LNCAP (cell line): Measurements from ENCODE around the gene LAMTOR4.

Experiments used
- TF ChIP-seq, protein P1 (sequence below): fragments of 450-650 bp; IDR thresholded peaks from 2 replicates; pipeline ENCODE4 v1.5.1; 2017; ENCODE audit warnings: mild to moderate bottlenecking

Gene LAMTOR4

DNA sequence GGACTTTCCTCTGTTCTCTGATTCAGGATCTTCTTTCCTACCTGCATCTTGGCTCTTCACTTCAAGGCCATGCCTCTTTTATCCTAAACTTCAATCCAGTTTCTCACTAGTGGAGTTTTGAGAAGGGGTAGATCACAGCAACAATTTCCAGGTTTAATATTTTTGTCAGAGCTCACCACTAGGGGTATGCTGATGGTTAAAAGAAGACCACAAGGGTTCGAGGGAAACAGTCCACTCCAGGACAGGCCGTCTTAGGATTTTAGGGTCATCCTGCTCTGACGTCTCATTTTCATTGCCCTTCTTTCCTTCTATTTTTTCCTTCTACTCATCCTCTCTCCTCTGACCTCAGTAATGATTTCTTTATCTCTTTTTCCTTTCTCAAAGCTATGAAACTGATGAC, 40.3 kb downstream of the LAMTOR4 start:
- TF ChIP-seq, protein P1, sequence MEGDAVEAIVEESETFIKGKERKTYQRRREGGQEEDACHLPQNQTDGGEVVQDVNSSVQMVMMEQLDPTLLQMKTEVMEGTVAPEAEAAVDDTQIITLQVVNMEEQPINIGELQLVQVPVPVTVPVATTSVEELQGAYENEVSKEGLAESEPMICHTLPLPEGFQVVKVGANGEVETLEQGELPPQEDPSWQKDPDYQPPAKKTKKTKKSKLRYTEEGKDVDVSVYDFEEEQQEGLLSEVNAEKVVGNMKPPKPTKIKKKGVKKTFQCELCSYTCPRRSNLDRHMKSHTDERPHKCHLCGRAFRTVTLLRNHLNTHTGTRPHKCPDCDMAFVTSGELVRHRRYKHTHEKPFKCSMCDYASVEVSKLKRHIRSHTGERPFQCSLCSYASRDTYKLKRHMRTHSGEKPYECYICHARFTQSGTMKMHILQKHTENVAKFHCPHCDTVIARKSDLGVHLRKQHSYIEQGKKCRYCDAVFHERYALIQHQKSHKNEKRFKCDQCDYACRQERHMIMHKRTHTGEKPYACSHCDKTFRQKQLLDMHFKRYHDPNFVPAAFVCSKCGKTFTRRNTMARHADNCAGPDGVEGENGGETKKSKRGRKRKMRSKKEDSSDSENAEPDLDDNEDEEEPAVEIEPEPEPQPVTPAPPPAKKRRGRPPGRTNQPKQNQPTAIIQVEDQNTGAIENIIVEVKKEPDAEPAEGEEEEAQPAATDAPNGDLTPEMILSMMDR = no peak

DNA sequence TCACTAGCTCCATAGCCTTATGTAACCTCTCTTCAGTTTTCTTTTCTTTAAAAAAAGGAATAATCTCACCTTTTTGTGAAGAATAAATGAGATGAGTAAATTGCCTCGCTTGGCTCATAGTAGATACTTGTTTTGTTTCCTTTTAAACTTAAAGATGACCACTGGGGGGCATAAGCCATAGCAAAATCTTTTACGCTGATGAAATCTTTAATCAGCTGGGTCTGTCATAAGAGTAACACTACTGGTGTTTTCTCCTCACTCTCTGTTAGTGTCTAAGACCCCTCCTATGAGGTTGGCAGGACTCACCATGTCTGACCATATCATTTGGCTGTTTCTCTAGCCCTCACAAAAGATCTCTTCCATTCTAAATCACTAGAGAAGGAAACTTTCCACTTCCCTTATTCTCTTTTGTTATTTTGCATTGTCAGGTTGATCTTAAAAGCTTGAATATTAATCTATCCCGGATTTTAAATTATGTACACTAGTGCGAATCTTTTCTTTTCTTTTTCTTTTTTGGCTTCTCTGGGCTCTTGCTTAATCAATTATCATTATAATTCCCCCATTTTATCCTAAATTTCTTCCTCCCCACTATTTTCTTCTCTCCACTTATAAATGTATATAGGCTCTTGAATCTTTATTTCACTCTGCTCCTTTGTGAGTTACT, 41.5 kb downstream of the LAMTOR4 start:
- TF ChIP-seq, protein P1 = peak; percentile 30; the same call in 1 of the 2 replicates

DNA sequence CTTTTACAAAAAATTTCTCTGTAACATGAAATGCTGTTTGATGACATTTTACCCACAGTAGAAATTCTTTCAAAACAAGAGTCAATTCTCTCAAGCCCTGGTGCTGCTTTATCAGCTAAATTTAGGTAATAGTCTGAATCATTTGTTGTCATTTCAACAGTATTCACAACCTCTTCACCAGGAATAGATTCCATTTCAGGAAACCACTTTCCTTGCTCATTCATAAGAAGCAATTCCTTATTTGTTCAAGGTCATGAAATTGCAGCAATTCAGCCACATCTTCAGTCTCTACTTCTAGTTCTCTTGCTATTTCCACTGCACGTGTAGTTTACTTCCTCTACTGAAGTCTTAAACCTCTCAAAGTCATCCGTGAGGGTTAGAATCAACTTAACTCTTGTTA, 43.1 kb downstream of the LAMTOR4 start:
- TF ChIP-seq, protein P1 = no peak

DNA sequence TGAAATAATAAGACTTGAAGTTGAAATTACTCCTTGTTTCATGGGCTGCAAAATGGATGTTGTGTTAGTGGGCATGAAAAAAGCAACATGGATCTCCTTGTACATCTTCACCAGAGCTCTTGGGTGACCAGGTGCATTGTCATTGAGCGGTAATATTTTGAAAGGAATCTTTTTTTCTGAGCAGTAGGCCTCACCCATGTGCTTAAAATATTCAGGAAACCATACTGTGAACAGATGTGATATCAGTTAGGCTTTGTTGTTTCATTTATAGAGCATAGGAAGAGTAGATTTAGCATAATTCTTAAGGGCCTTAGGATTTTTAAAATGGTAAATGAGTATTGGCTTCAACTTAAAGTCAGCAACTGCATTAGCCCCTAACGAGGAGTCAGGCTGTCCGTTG, 44.3 kb downstream of the LAMTOR4 start:
- TF ChIP-seq, protein P1 = no peak

DNA sequence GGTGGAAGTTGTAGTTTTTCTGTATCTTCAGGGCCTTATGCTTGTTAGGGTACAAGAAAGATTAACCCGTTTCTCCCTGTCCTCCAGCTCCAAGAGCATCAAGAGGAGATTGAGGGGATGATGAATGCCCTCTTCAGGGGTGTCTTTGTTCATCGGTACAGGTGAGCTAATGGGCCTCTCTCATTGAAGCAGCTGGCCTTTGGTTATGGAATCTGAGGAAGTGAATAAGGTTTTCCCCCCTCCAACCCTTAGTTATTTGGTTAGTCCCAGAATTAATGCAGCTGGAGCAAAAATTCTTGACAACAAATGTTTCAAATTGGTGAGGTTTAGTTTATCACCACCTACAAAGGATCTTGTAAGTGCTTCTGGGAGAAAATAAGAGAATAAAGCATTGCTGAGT, 46.5 kb downstream of the LAMTOR4 start:
- TF ChIP-seq, protein P1 = no peak

DNA sequence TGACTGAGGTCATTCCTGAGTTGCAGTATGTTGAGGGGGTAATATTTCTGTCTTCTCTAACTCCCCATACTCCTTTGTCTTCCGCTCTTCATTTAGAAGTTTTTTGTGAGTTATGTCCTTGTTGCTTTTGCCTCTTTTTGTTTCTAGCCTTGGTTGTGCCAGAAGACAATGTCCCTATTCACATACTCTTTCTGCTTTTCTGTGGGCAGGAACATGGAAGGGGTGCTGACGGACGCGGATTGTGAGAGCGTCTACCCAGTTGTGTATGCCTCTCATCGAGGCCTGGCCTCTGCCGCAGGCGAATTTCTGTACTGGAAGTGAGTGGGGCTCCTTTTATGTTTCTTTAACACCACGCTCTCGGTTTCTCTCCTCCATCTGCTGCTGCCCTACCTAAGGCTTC, 49.5 kb downstream of the LAMTOR4 start:
- TF ChIP-seq, protein P1 = no peak

DNA sequence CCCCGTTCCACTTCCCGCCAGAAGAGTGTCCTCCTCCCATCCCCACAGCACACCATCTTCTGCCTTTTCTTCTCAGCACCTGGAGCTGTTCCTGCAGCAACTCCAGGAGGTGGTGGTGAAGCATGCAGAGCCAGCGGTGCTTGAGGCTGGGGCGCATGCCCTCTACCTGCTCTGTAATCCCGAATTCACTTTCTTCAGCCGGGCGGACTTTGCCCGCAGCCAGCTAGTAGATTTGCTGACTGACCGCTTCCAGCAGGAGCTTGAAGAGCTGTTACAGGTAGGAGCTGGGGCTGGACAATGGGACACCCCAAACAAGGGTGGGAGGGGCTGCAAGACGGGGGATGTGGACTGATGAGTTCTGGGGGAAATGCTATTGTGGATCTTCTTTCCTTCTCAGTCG, 52.0 kb downstream of the LAMTOR4 start:
- TF ChIP-seq, protein P1 = no peak
